Measurements from ENCODE around the gene HIP1R.
"Not testable (repeated sequence)": the region's sequence is repeated elsewhere in the genome, so short reads cannot be mapped to it uniquely, and the experiment has no call there.

The HIP1R gene

GRCh38 chr12:122878780-122879612 is 43.7 kb downstream of the HIP1R start:
- DNase-seq: no peak

- DNase-seq: no peak
Observed at GRCh38 chr12:122880155-122880667, 45.0 kb downstream of the HIP1R start.

GRCh38 chr12:122880668-122881067 is 45.4 kb downstream of the HIP1R start:
- DNase-seq: no peak

GRCh38 chr12:122882908-122883558 is 47.8 kb downstream of the HIP1R start:
- no peak for DNase-seq

GRCh38 chr12:122884091-122884826 is 49.0 kb downstream of the HIP1R start:
- DNase-seq: peak; percentile 35

- DNase-seq: no peak
Observed at GRCh38 chr12:122884860-122885259, 49.6 kb downstream of the HIP1R start.

GRCh38 chr12:122886161-122886560 is 50.9 kb downstream of the HIP1R start:
- no peak for DNase-seq

GRCh38 chr12:122886851-122887818 is 51.9 kb downstream of the HIP1R start:
- DNase-seq: peak; percentile 77

- DNase-seq: no peak
Observed at GRCh38 chr12:122887819-122888212, 52.6 kb downstream of the HIP1R start.

- no peak for DNase-seq
Observed at GRCh38 chr12:122888232-122888752, 53.0 kb downstream of the HIP1R start.

GRCh38 chr12:122889761-122890520 is 54.7 kb downstream of the HIP1R start:
- DNase-seq: no peak

GRCh38 chr12:122891661-122892525 is 56.6 kb downstream of the HIP1R start:
- DNase-seq: no peak

GRCh38 chr12:122892724-122893123 is 57.5 kb downstream of the HIP1R start:
- DNase-seq: not testable (repeated sequence)

GRCh38 chr12:122893208-122894153 is 58.2 kb downstream of the HIP1R start:
- no peak for DNase-seq

GRCh38 chr12:122894193-122895121 is 59.2 kb downstream of the HIP1R start:
- no peak for DNase-seq

- DNase-seq: no peak
Observed at GRCh38 chr12:122895320-122895703, 60.1 kb downstream of the HIP1R start.

- peak; percentile 98 for DNase-seq
Observed at GRCh38 chr12:122895704-122896636, 60.7 kb downstream of the HIP1R start, which contains the start of gene VPS37B. VPS37B (minus strand) TSS chr12:122896124; CDS start chr12:122896062, 62 bp downstream.

Data from activated CD8-positive, alpha-beta memory T cell treated with anti-CD3 and anti-CD28 coated beads, Interleukin-2, amount 50 U/mL, for 48 hours (primary cell).